Globus pallidus (tissue), 1 donor: ENCODE data around the gene CLHC1.
"Not testable (repeated sequence)": the region's sequence is repeated elsewhere in the genome, so short reads cannot be mapped to it uniquely, and the experiment has no call there.

Experiments used
- DNase-seq: peaks from one replicate; pipeline ENCODE4 v3.0.0-alpha.2; 2015; ENCODE audit warnings: low spot score

Gene CLHC1

DNA sequence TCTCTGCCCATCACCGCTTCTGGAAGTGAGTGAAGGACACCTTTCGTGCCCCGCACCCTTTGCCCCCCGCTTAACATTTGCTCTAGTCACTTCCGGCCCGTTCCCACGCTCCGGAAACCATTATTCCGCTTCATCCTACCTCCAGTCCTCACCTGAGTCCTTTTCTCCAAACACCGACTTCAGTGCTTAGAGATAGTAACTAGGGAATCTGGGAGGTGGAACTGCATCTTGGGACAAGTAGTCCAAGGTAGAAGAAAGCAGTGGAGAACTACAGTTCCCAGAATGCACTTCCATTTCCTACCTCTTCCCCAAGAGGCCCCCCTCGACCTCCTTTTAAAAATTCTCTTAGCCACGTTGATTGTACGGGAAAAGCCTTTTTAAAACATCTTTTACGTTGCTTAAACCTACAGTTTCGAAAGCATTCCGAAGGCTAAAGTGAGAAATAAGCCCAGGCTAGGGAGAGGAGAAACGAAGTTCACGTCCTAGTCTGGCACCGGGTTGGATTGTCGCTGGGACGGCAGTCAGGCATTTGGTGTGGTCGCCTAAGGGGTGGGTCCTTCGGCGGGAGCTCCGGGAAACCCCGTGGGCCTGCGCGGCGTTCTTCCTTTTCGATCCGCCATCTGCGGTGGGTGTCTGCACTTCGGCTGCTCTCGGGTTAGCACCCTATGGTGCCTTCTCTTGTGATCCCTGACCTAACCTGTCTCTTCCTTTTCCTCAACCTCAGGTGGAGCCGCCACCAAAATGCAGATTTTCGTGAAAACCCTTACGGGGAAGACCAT is at the start of gene CLHC1, which contains the start of gene RPS27A:
Gene CLHC1 (minus strand): TSS at position 210 of the 779 bp plus-strand sequence. CDS start 9,882 bp downstream, outside the sequence.
Gene RPS27A (plus strand): TSS at position 605 of the 779 bp plus-strand sequence. CDS start 137 bp downstream, at position 742.
- DNase-seq, result peak; percentile 95

GRCh38 chr2:55280851-55281546 is 48.9 kb upstream of the CLHC1 start:
- not testable (repeated sequence) for DNase-seq

DNA sequence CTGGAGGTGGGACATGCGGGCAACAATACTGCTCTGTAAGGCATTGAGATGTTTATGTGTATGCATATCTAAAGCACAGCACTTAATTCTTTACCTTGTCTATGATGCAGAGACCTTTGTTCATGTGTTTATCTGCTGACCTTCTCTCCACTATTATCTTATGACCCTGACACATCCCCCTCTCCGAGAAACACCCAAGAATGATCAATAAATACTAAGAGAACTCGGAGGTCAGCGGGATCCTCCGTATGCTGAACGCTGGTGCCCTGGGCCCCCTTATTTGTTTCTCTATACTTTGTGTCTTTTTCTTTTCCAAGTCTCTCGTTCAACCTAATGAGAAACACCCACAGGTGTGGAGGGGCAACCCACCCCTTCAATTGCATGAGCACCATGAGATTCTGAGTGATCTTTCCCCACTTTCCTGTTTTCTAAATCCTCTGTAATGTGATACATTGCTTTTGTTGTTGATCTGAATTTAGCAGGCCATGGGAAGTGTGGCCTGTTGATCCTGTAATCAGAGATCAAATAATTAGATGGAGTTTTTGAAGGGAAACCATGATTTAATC is 47.8 kb upstream of the CLHC1 start:
- DNase-seq, result not testable (repeated sequence)

GRCh38 chr2:55279214-55279835 is 47.2 kb upstream of the CLHC1 start:
- DNase-seq, result not testable (repeated sequence)

DNA sequence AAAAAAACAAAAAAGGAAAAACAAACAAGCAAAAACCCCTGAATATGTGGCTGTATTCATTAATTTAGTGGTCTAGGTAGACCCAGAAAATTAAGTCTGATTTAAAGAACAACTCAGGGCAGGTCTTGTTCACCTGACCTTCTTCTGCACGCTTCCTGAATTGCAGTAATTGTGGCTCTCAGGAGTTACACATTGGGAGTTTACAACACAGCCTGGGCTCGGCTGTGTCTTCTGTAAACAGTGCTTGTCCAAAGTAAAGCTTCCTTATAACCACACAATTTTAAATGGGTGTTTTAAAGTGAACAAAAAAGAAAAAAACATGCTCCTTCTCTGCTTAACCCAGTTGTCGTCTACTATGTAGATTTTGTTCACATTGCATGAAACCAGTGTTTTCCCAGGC is 45.2 kb upstream of the CLHC1 start:
- DNase-seq, result no peak

GRCh38 chr2:55274346-55274745 is 42.3 kb upstream of the CLHC1 start:
- not testable (repeated sequence) for DNase-seq

GRCh38 chr2:55269645-55269990 is 37.5 kb upstream of the CLHC1 start:
- peak; percentile 11 for DNase-seq

- peak; percentile 89 for DNase-seq
Measured at GRCh38 chr2:55268907-55269644, 37.0 kb upstream of the CLHC1 start, which contains the start of gene MTIF2. Gene MTIF2 (minus strand): TSS chr2:55269231. CDS start chr2:55263858, 5,373 bp downstream.

DNA sequence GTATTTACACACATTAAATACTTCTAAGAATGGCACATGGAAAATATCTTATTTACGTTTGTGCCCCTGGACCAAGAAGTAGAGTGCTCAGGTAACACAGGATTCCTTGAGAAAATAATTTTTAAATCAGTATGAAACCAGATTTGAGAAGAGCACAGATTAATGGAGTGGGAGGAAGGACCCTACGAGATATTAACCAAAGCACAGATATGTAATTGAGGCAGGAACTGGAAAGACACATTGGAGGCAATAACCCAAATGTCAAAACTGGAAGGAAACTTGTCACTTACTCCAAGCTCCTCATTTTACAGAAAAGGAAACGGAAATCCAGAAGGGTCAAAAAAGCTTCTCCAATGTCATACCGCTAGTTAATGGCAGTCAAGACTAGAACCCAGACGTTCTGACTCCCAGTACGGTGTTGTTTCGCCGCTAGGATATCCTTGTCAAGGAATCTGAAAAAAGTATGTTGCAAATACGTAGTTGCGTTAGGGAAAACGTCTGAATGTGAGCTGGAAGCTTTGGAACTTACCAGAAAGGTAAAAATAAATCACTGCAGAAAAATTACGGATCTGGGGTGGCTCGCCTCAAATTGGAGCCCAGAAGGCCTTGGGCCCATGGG is 36.3 kb upstream of the CLHC1 start:
- DNase-seq, result no peak

- not testable (repeated sequence) for DNase-seq
Measured at GRCh38 chr2:55259586-55259985, 27.5 kb upstream of the CLHC1 start.

GRCh38 chr2:55252832-55253231 is 20.7 kb upstream of the CLHC1 start:
- DNase-seq, result no peak

GRCh38 chr2:55247025-55247424 is 14.9 kb upstream of the CLHC1 start:
- no peak for DNase-seq

DNA sequence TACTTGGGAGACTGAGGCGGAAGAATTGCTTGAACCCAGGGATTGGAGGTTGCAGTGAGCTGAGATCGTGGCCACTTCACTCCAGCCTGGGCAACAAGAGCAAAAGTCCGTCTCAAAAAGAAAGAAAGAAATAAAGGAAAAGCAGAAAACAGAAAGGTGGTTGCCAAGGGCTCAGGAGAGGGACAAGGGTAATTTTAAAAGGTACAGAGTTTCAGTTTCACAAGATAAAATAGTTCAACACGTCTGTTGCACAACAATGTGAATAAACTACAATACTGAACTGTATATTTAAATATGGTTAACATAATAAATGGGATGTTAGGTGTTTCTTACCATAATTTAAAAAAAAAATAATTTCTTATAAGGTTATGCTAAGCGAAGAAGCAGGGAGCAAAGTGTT is 13.3 kb upstream of the CLHC1 start:
- no peak for DNase-seq

DNA sequence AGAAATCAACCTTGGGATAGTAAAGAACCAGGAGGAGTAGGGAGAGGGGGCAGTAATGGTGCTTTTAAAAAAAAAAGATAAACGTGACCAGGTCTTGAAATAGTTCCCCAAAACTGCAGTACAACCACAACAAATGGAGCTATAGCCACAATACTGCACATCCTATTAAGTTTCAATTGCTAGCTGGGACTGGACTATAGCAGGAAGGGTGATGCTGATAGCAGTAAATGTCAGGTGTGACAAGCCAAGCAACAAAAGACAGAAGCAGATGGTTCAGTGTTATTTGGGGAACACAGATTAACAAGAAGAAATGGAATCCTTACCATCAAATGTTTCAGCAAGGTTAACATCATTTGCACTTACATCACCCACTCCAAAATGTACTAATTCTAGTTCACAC is 10.5 kb upstream of the CLHC1 start:
- DNase-seq, result no peak

DNA sequence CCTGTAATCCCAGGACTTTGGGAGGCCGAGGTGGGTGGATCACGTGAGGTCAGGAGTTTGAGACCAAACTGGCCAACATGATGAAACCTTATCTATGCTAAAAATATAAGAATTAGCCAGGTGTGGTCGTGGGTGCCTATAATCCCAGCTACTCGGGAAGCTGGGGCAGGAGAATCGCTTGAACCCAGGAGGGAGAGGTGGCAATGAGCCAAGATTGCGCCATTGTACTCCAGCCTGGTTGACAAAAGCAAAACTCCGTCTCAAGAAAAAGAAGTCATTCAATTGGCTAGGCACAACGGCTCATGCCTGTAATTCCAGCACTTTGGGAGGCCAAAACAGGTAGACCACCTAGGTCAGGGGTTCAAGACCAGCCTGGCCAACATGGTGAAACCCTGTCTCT is 9.5 kb upstream of the CLHC1 start:
- DNase-seq, result not testable (repeated sequence)

DNA sequence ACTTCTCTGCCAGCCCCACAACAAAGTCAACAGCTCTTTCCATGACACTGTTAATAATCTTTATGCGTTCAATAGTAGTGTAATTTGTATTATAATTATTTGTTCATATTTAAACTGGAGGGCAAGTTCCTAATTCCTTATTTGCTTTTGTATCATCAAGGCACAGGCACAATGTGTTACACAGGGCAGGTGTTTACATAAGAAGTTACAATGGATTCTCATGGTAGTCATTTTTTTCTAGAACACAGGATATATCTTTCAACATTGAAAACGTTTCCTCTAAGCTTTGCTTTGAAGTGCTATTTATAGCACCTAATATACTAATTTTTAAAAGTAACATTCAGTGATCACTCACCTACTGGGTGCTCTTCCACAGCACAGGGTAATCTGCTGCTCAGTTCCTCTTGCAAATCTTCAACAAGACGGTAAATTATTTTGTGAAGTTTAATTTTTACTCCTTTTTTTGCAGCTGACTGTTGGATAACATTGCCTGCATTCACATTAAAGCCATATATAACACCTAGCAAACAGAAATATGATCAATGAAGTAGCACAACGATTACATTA is 7.6 kb upstream of the CLHC1 start:
- DNase-seq, result no peak

GRCh38 chr2:55236992-55237543 is 5.0 kb upstream of the CLHC1 start:
- DNase-seq, result no peak

GRCh38 chr2:55235724-55236538 is 3.8 kb upstream of the CLHC1 start:
- no peak for DNase-seq

DNA sequence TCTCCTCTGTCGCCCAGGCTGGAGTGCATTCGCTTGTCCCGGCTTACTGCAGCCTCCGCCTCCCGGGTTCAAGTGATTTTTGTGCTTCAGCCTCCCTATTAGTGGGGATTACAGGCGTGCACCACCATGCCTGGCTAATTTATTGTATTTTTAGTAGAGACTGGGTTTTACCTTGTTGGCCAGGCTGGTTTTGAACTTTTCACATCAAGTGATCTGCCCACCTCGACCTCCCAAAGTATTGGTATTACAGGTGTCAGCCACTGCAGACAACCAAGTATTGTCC is 1.5 kb upstream of the CLHC1 start:
- DNase-seq, result no peak
